Astrocyte of the cerebellum (primary cell): ENCODE measurements around the gene UTS2B.
A peak's percentile ranks its signal among the peaks of the same experiment; 100 is the strongest.

Source experiments
- DNase-seq: peaks from one replicate; pipeline ENCODE4 v3.0.0-alpha.2; 2011; ENCODE audit warnings: low read depth
- H3K4me3 ChIP-seq: 2 replicates; pipeline ENCODE4 v1.5.1; 2011; ENCODE audit warnings: mild to moderate bottlenecking, low read depth, low read length, moderate library complexity
- in situ Hi-C: cut with HindIII; loops from 2 replicates; pipeline ENCODE4 v1.10.0; 2017; ENCODE audit warnings: low sequenced_read_pairs
- TF ChIP-seq, protein P1 (sequence below): IDR thresholded peaks from 2 replicates; pipeline ENCODE4 v1.5.1; 2012; ENCODE audit warnings: low read length, low read depth, moderate library complexity, mild to moderate bottlenecking; ENCODE audit errors: missing control alignments

The UTS2B gene

DNA sequence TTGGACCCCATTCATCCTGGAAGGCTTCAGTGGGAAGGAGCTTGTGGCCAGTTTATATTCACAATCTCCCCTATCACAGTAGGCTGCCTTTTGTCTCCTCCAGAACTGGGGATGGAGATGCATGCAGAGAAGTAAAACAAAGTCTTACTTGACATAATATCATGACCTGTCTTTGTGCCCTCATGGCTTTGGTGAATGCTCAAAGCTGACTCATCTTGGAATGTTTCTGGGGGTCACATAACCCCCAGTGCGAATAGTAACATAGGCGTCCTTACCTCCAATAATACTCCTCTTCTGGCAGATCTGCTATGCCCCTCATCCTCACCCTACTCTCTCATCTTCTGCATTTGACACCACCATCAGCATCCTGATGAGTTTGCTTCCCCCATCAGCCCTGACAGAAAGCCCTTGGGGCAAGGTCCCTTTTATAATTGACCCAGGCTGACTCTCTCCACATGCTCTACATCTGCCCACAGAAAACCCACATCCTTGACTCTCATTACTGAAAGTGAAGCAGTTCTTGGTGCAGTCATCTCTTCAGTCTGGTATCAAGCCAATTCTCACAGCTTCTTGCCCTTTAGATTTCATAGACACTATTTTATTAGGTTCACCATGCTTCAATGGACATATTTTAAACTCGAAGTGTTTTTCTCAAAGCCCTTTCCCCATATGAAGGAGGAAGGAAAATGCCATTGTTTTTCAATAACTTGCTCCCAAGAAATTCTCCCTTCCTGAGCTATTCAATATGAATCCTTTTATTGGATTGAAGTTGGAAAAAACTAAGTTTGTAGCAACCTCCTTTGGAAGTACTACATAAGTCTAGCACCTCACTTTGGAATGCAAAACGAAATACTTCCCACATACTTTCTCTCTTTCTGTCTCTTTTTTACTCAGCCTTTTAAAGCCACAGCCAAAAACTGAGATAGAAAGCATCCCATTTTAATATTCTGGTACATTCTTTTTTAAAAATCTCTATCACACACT lies 94.7 kb downstream of the UTS2B start:
- no peak overlapping the region for H3K4me3 ChIP-seq
- in situ Hi-C loops: no loop called here
- peak; percentile 55 for DNase-seq
- TF ChIP-seq, protein P1, sequence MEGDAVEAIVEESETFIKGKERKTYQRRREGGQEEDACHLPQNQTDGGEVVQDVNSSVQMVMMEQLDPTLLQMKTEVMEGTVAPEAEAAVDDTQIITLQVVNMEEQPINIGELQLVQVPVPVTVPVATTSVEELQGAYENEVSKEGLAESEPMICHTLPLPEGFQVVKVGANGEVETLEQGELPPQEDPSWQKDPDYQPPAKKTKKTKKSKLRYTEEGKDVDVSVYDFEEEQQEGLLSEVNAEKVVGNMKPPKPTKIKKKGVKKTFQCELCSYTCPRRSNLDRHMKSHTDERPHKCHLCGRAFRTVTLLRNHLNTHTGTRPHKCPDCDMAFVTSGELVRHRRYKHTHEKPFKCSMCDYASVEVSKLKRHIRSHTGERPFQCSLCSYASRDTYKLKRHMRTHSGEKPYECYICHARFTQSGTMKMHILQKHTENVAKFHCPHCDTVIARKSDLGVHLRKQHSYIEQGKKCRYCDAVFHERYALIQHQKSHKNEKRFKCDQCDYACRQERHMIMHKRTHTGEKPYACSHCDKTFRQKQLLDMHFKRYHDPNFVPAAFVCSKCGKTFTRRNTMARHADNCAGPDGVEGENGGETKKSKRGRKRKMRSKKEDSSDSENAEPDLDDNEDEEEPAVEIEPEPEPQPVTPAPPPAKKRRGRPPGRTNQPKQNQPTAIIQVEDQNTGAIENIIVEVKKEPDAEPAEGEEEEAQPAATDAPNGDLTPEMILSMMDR: no peak

DNA sequence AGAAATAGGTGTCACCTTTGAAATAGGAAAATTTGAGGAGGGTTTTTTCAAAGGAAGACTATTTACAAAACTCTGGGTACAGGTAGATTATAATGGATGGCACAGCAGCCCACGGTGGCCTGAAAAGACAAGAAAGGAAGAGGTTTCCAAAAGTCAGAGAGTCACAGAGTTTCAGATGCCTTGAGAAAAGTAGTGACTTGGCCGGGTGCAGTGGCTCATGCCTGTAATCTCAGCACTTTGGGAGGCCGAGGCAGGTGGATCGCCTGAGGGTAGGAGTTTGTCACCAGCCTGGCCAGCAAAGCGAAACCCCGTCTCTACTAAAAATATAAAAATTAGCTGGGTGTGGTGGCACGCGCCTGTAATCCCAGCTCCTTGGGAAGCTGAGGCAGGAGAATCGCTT lies 96.1 kb downstream of the UTS2B start:
- in situ Hi-C loops: no loop called here
- DNase-seq: no peak
- H3K4me3 ChIP-seq: no peak overlapping the region
- TF ChIP-seq, protein P1: no peak

DNA sequence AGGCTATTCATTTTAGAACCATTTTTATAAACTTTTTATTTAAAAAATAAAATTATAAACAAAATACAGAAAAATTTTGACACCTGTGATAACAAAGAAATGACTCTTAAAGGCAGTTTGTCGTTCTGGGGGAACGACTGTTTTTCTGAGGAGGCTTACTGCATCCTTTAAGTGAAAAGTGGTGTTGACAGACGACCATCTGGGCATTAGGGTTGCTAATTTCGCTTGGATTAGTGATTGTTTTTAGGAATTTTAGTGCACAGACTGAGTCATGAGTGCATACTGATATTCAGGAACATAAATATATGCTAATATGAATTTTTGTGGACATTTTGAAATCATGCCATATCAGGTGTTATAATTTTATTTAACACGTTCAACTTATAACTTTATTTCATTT lies 102.8 kb downstream of the UTS2B start:
- no peak for DNase-seq
- H3K4me3 ChIP-seq: no peak overlapping the region
- TF ChIP-seq, protein P1: no peak
- in situ Hi-C loops: no loop called here

DNA sequence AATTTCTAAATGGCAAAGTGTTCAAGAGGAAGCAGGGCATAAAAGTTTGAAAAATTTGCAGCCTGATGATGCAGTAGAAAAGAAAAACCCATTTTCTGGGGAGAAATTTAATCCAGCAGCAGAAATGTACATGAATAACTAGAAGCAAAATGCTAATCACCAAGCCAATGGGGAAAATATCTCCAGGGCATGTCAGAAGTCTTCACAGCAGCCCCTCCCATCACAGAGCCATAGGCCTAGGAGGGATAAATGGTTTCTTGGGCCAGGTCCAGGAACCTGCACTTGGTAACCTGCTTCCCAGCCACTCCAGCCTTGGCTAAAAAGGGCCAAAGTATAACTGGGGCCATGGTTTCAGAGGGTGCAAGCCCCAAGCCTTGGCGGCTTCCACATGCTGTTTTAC lies 108.7 kb downstream of the UTS2B start:
- in situ Hi-C loops: no loop called here
- TF ChIP-seq, protein P1: no peak
- no peak overlapping the region for H3K4me3 ChIP-seq
- DNase-seq: no peak

DNA sequence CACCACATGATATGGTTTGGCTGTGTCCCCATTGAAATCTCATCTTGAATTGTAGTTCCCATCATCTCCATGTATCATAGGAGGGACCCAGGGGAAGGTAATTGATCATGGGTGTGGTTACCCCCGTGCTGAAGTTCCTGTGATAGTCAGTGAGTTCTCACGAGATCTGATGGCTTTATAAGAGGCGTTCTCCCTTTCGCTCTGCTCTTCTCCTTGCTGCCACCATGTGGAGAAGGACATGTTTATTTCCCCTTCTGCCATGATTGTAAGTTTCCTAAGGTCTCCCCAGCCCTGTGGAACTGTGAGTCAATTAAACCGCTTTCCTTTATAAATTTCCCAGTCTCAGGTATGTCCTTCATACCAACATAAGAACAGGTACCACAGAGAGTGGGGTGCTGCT lies 109.4 kb downstream of the UTS2B start:
- no peak overlapping the region for H3K4me3 ChIP-seq
- in situ Hi-C loops: no loop called here
- TF ChIP-seq, protein P1: no peak
- DNase-seq: no peak

DNA sequence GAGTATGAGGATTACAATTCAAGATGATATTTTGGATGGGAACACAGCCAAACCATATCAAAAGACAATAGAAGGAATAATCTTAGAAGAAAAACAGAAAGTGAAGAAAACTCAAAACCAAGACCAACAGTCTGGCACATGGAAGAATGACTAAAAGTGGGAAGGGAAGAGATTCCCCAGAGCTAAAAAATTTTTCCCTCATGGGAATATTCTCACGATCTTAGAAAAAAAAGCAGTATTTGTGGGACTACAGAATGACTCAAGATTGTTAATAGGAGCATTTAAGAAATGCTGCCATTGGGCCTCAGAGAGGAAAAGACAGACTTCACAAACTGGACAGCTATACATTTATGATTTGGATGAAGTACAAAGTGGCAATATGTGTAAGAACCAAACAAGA lies 113.0 kb downstream of the UTS2B start:
- TF ChIP-seq, protein P1: no peak
- no peak for DNase-seq
- in situ Hi-C loops: no loop called here

More for the DNA sequence above, 113.0 kb downstream of the UTS2B start:
- H3K4me3 ChIP-seq: no peak overlapping the region
